ENCODE measurements around the gene LUZP1. TPM values are rescaled to one million over a fixed set of nuclear protein-coding genes. Genes with fewer than 3 reads are reported as not detected.
"Not testable (repeated sequence)": the region's sequence is repeated elsewhere in the genome, so short reads cannot be mapped to it uniquely, and the experiment has no call there.

Gene LUZP1
- total and polyA plus RNA-seq, 4 donors = 2.6 to 9.3 (median 5.1) TPM

DNA sequence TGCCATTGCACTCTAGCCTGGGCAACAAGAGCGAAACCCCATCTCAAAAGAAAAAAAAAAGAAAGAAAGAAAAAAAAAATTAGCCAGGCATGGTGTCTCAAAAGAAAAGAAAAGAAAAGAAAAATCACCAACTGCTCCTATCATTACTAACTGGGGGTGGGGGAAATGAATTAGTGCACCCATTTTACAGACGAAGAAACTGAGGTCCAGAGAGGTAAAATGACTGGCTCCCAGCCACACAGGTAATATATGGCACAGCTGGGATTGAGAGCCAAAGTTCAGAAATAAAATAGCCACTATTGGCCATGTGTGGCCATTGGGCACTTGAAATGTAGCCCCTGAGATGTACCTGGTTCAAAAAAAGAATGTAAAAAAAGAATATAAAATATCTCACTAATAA, 39.9 kb upstream of the LUZP1 start:
- Histone ChIP-seq H3K36me3 (ENCODE audit: control insufficient read depth in 4 of 4, insufficient read depth in 3 of 4, low read depth in 1 of 4, low read length in 3 of 4) (no peaks in the 10 kb centered on the region), H3K27me3 (ENCODE audit: control insufficient read depth in 4 of 4, insufficient read depth in 4 of 4, low read length in 3 of 4) (no peaks in the 10 kb centered on the region), H3K9ac (ENCODE audit: low read depth in 1 of 2, low read length in 2 of 2) (no peak overlapping the region), H3K9me3 (ENCODE audit: control insufficient read depth in 4 of 4, low read length in 3 of 4) (no peaks in the 10 kb centered on the region), H3K4me3 (ENCODE audit: low read depth in 1 of 3, low read length in 3 of 3) (no peak overlapping the region), H3K27ac (ENCODE audit: low read depth in 1 of 2, low read length in 2 of 2) (no peak overlapping the region), H3K4me1 (ENCODE audit: control insufficient read depth in 4 of 4, insufficient read depth in 4 of 4, low read length in 3 of 4) (no peaks in the 10 kb centered on the region)
- no peak for TF ChIP-seq GABPA (IDR thresholded peaks at IDR 0.05 in 1 of 2, conservative IDR thresholded peaks at IDR 0.05 in 1 of 2)
- no peak for DNase-seq (ENCODE audit: low spot score)
- 86% methylated on average over 2 of the region's 2 CpGs for WGBS

DNA sequence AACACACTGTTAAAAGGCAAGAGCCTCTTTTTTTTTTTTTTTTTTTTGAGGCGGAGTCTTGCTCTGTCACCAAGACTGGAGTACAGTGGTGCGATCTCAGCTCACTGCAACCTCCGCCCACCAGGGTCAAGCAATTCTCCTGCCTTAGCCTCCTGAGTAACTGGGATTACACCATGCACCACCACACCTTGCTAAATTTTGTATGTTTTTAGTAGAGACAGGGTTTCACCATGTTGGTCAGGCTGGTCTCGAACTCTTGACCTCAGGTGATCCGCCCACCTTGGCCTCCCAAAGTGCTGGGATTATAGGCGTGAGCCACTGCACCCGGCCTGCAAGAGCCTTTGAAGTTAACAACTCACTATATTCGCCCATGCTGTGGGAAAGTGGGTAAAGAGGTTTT, 39.1 kb upstream of the LUZP1 start:
- 98% methylated on average over 8 of the region's 8 CpGs for WGBS
- not testable (repeated sequence) for H3K4me1 ChIP-seq (ENCODE audit: control insufficient read depth in 4 of 4, insufficient read depth in 4 of 4, low read length in 3 of 4); H3K9me3 ChIP-seq (ENCODE audit: control insufficient read depth in 4 of 4, low read length in 3 of 4); H3K9ac ChIP-seq (ENCODE audit: low read depth in 1 of 2, low read length in 2 of 2); H3K36me3 ChIP-seq (ENCODE audit: control insufficient read depth in 4 of 4, insufficient read depth in 3 of 4, low read depth in 1 of 4, low read length in 3 of 4); H3K27ac ChIP-seq (ENCODE audit: low read depth in 1 of 2, low read length in 2 of 2); H3K27me3 ChIP-seq (ENCODE audit: control insufficient read depth in 4 of 4, insufficient read depth in 4 of 4, low read length in 3 of 4); H3K4me3 ChIP-seq (ENCODE audit: low read depth in 1 of 3, low read length in 3 of 3); DNase-seq (ENCODE audit: low spot score)

DNA sequence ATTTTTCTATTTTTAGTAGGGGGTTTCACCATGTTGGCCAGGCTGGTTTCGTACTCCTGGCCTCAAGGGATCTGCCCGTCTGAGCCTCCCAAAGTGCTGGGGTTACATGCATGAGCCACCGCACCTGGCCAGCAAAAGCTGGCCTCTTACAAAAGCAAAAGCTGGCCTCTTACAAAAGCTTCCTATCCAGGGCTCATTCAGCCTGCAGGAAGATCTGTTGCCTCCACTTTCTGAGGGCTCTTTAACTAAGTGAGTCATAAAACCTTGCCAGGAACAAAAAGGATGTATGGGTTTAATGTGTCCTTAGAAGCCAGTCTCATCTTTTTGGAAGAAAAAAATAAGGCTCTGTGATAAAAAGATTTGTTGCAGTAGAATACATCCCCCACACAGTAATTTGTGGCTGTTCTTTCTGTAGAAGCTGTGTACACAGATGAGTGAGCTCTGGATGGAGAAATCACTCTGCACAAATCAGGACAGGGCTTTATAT, 33.6 kb upstream of the LUZP1 start:
- peaks cover 0 to 2% (median 0%) of the 10 kb centered on the region in 4 donors for H3K27me3 ChIP-seq (ENCODE audit: control insufficient read depth in 4 of 4, insufficient read depth in 4 of 4, low read length in 3 of 4)
- no peak overlapping the region for H3K9ac ChIP-seq (ENCODE audit: low read depth in 1 of 2, low read length in 2 of 2)
- WGBS = 83% methylated on average over 3 of the region's 3 CpGs
- H3K4me3 ChIP-seq (ENCODE audit: low read depth in 1 of 3, low read length in 3 of 3) = no peak overlapping the region
- no peak overlapping the region for H3K27ac ChIP-seq (ENCODE audit: low read depth in 1 of 2, low read length in 2 of 2)
- TF ChIP-seq, protein P1, sequence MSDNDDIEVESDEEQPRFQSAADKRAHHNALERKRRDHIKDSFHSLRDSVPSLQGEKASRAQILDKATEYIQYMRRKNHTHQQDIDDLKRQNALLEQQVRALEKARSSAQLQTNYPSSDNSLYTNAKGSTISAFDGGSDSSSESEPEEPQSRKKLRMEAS (IDR thresholded peaks at IDR 0.05) = no peak
- TF ChIP-seq FOXA1 (IDR thresholded peaks at IDR 0.05) = no peak
- no peak for TF ChIP-seq SP1 (IDR thresholded peaks at IDR 0.05)
- TF ChIP-seq RXRA (IDR thresholded peaks at IDR 0.05) = no peak
- TF ChIP-seq HNF4A (conservative IDR thresholded peaks at IDR 0.05) = no peak
- TF ChIP-seq NR2F2 (IDR thresholded peaks at IDR 0.05) = no peak
- TF ChIP-seq YY1 (IDR thresholded peaks at IDR 0.05) = no peak
- no peak for TF ChIP-seq TAF1 (conservative IDR thresholded peaks at IDR 0.05)
- TF ChIP-seq FOXA2 (IDR thresholded peaks at IDR 0.05) = no peak
- TF ChIP-seq, protein P2, sequence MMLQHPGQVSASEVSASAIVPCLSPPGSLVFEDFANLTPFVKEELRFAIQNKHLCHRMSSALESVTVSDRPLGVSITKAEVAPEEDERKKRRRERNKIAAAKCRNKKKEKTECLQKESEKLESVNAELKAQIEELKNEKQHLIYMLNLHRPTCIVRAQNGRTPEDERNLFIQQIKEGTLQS (IDR thresholded peaks at IDR 0.05) = no peak
- no peak for TF ChIP-seq EGR1 (IDR thresholded peaks at IDR 0.05; ENCODE audit: low read depth in 2 of 2)
- H3K4me1 ChIP-seq (ENCODE audit: control insufficient read depth in 4 of 4, insufficient read depth in 4 of 4, low read length in 3 of 4) = no peaks in the 10 kb centered on the region
- no peaks in the 10 kb centered on the region for H3K36me3 ChIP-seq (ENCODE audit: control insufficient read depth in 4 of 4, insufficient read depth in 3 of 4, low read depth in 1 of 4, low read length in 3 of 4)
- no peaks in the 10 kb centered on the region for H3K9me3 ChIP-seq (ENCODE audit: control insufficient read depth in 4 of 4, low read length in 3 of 4)
- DNase-seq (ENCODE audit: low spot score) = no peak

DNA sequence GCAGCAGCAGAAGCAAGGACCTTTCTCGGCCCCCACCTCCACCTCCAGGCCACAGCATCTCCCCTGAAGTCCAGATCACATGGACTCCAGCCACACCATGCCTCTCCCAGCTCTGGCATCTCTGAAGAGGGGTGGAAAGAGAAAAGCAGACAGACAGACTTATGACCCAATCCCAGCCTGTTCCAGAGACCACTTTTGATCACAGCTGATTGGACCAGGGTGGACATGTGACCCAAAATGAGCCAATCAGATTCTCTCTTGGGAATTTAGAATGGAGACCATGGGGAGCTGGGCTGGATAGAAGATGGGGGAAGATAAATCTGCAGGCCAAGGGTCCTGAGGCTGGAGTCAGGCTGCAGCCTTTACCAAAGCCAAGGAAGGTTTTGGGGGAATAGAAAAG, 32.2 kb upstream of the LUZP1 start:
- DNase-seq (ENCODE audit: low spot score) = no peak
- peaks cover 0 to 2% (median 0%) of the 10 kb centered on the region in 4 donors for H3K27me3 ChIP-seq (ENCODE audit: control insufficient read depth in 4 of 4, insufficient read depth in 4 of 4, low read length in 3 of 4)
- no peaks in the 10 kb centered on the region for H3K4me1 ChIP-seq (ENCODE audit: control insufficient read depth in 4 of 4, insufficient read depth in 4 of 4, low read length in 3 of 4)
- H3K36me3 ChIP-seq (ENCODE audit: control insufficient read depth in 4 of 4, insufficient read depth in 3 of 4, low read depth in 1 of 4, low read length in 3 of 4) = no peaks in the 10 kb centered on the region
- no peaks in the 10 kb centered on the region for H3K9me3 ChIP-seq (ENCODE audit: control insufficient read depth in 4 of 4, low read length in 3 of 4)
- H3K4me3 ChIP-seq (ENCODE audit: low read depth in 1 of 3, low read length in 3 of 3) = no peak overlapping the region
- no peak overlapping the region for H3K9ac ChIP-seq (ENCODE audit: low read depth in 1 of 2, low read length in 2 of 2)
- H3K27ac ChIP-seq (ENCODE audit: low read depth in 1 of 2, low read length in 2 of 2) = no peak overlapping the region
- TF ChIP-seq EGR1 (IDR thresholded peaks at IDR 0.05; ENCODE audit: low read depth in 2 of 2) = no peak
- TF ChIP-seq FOXA2 (IDR thresholded peaks at IDR 0.05) = no peak
- no peak for TF ChIP-seq SP1 (IDR thresholded peaks at IDR 0.05)
- no peak for TF ChIP-seq HNF4A (conservative IDR thresholded peaks at IDR 0.05)
- TF ChIP-seq, protein P3, sequence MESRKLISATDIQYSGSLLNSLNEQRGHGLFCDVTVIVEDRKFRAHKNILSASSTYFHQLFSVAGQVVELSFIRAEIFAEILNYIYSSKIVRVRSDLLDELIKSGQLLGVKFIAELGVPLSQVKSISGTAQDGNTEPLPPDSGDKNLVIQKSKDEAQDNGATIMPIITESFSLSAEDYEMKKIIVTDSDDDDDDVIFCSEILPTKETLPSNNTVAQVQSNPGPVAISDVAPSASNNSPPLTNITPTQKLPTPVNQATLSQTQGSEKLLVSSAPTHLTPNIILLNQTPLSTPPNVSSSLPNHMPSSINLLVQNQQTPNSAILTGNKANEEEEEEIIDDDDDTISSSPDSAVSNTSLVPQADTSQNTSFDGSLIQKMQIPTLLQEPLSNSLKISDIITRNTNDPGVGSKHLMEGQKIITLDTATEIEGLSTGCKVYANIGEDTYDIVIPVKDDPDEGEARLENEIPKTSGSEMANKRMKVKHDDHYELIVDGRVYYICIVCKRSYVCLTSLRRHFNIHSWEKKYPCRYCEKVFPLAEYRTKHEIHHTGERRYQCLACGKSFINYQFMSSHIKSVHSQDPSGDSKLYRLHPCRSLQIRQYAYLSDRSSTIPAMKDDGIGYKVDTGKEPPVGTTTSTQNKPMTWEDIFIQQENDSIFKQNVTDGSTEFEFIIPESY (IDR thresholded peaks at IDR 0.05) = no peak
- TF ChIP-seq, protein P4, sequence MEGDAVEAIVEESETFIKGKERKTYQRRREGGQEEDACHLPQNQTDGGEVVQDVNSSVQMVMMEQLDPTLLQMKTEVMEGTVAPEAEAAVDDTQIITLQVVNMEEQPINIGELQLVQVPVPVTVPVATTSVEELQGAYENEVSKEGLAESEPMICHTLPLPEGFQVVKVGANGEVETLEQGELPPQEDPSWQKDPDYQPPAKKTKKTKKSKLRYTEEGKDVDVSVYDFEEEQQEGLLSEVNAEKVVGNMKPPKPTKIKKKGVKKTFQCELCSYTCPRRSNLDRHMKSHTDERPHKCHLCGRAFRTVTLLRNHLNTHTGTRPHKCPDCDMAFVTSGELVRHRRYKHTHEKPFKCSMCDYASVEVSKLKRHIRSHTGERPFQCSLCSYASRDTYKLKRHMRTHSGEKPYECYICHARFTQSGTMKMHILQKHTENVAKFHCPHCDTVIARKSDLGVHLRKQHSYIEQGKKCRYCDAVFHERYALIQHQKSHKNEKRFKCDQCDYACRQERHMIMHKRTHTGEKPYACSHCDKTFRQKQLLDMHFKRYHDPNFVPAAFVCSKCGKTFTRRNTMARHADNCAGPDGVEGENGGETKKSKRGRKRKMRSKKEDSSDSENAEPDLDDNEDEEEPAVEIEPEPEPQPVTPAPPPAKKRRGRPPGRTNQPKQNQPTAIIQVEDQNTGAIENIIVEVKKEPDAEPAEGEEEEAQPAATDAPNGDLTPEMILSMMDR (IDR thresholded peaks at IDR 0.05; ENCODE audit: low read depth, low read length, missing input control) = no peak
- WGBS = 88% methylated on average over 1 of the region's 1 CpG

Data from liver (tissue), 9 donors.